Mesenteric fat pad (tissue), 1 donor: ENCODE results near the gene OXSR1. TPM values are rescaled to one million over a fixed set of nuclear protein-coding genes. Genes with fewer than 3 reads are reported as not detected.
"Not testable (repeated sequence)": the region's sequence is repeated elsewhere in the genome, so short reads cannot be mapped to it uniquely, and the experiment has no call there.

Source experiments
- DNase-seq: peaks from one replicate; pipeline ENCODE4 v3.0.0-alpha.2; 2020; ENCODE audit warnings: low spot score
- total RNA-seq: library from RNA; stranded (reverse); fragmentation: NEBNext Ultra II Directional; extraction: Animal tissue kit (Norgen Biotek cat#: 25700); gene quantifications from one replicate; pipeline ENCODE4 v1.2.1, GENCODE V29; 2021
- donor health status: DM: yes; HTN: yes; CAD: no.

The OXSR1 gene
- total RNA-seq, 1 donor from 2014 or later: 51.8 TPM

- no peak for DNase-seq
Observed at GRCh38 chr3:38219609-38220197, 54.4 kb downstream of the OXSR1 start.

GRCh38 chr3:38221005-38221404 lies 55.7 kb downstream of the OXSR1 start:
- no peak for DNase-seq

GRCh38 chr3:38222032-38222634 lies 56.8 kb downstream of the OXSR1 start:
- no peak for DNase-seq

GRCh38 chr3:38224357-38224756 lies 59.0 kb downstream of the OXSR1 start:
- no peak for DNase-seq

- DNase-seq: no peak
Observed at GRCh38 chr3:38226273-38226672, 60.9 kb downstream of the OXSR1 start.

- DNase-seq: no peak
Observed at GRCh38 chr3:38227989-38228388, 62.7 kb downstream of the OXSR1 start.

GRCh38 chr3:38229036-38229435 lies 63.7 kb downstream of the OXSR1 start:
- no peak for DNase-seq

- no peak for DNase-seq
Observed at GRCh38 chr3:38232701-38233100, 67.4 kb downstream of the OXSR1 start.

GRCh38 chr3:38235466-38235865 lies 70.1 kb downstream of the OXSR1 start:
- DNase-seq: no peak

- DNase-seq: no peak
Observed at GRCh38 chr3:38238416-38239008, 73.2 kb downstream of the OXSR1 start.

GRCh38 chr3:38242812-38243211 lies 77.5 kb downstream of the OXSR1 start:
- not testable (repeated sequence) for DNase-seq

GRCh38 chr3:38245930-38246329 lies 80.6 kb downstream of the OXSR1 start:
- no peak for DNase-seq

- no peak for DNase-seq
Observed at GRCh38 chr3:38247366-38248035, 82.2 kb downstream of the OXSR1 start.

- no peak for DNase-seq
Observed at GRCh38 chr3:38250198-38250597, 84.9 kb downstream of the OXSR1 start.

- DNase-seq: no peak
Observed at GRCh38 chr3:38251197-38251596, 85.9 kb downstream of the OXSR1 start.

GRCh38 chr3:38253704-38254103 lies 88.4 kb downstream of the OXSR1 start:
- DNase-seq: no peak

GRCh38 chr3:38254872-38255271 lies 89.5 kb downstream of the OXSR1 start:
- no peak for DNase-seq

- DNase-seq: no peak
Observed at GRCh38 chr3:38255627-38256026, 90.3 kb downstream of the OXSR1 start.

GRCh38 chr3:38257583-38257982 lies 92.2 kb downstream of the OXSR1 start:
- no peak for DNase-seq

GRCh38 chr3:38260474-38260873 lies 95.1 kb downstream of the OXSR1 start:
- DNase-seq: no peak

- no peak for DNase-seq
Observed at GRCh38 chr3:38264353-38264771, 99.0 kb downstream of the OXSR1 start.

GRCh38 chr3:38264779-38265178 lies 99.4 kb downstream of the OXSR1 start:
- no peak for DNase-seq
